ENCODE data around the gene DR1.

GRCh38 chr1:93302078-93302477 is 43.6 kb upstream of the DR1 start:
- TF ChIP-seq CTCF (conservative IDR thresholded peaks at IDR 0.05; ENCODE audit: low read depth, low read length), result no peak
- TF ChIP-seq EZH2 (IDR thresholded peaks at IDR 0.05; ENCODE audit: low read length, unreplicated experiment), result no peak
- TF ChIP-seq EZH2phosphoT487 (IDR thresholded peaks at IDR 0.05; ENCODE audit: borderline replicate concordance, low read length), result no peak

All from PC-3 (cell line).